Left ventricle myocardium inferior (tissue), 1 donor: ENCODE results near the gene IQCE. TPM values are rescaled to one million over a fixed set of nuclear protein-coding genes. Genes with fewer than 3 reads are reported as not detected.

Experiments used
- DNase-seq: peaks from one replicate; pipeline ENCODE4 v3.0.0-alpha.2; 2020
- H3K27ac ChIP-seq: fragments of 200-600 bp; replicated peaks from 2 replicates; pipeline ENCODE4 v1.8.0; 2021
- H3K27me3 ChIP-seq: fragments of 200-600 bp; 2 replicates; pipeline ENCODE4 v1.8.0; 2021; ENCODE audit warnings: low read depth
- H3K36me3 ChIP-seq: fragments of 200-600 bp; 2 replicates; pipeline ENCODE4 v1.8.0; 2021
- H3K4me1 ChIP-seq: fragments of 200-600 bp; 2 replicates; pipeline ENCODE4 v1.8.0; 2021
- H3K4me3 ChIP-seq: fragments of 200-600 bp; 2 replicates; pipeline ENCODE4 v1.8.0; 2021; ENCODE audit warnings: mild to moderate bottlenecking, moderate library complexity
- H3K9me3 ChIP-seq: fragments of 200-600 bp; replicated peaks from 2 replicates; pipeline ENCODE4 v1.8.0; 2021
- CTCF ChIP-seq: fragments of 200-600 bp; IDR thresholded peaks from 2 replicates; pipeline ENCODE4 v1.8.0; 2021; ENCODE audit warnings: antibody characterized with exemption, mild to moderate bottlenecking, borderline replicate concordance
- intact Hi-C: fragments of 100-400 bp; cut with micrococcal nuclease; formaldehyde crosslinking; loops from one replicate; pipeline ENCODE4 v1.11.0; 2022
- total RNA-seq: library from RNA; stranded (reverse); fragmentation: NEBNext Ultra II Directional; extraction: Animal tissue kit (Norgen Biotek cat#: 25700); gene quantifications from one replicate; pipeline ENCODE4 v1.2.1, GENCODE V29; 2021
- donor health status: DM: no; HTN: yes; CAD: no; lungs with severe emphysema.

Gene IQCE
- total RNA-seq, 1 donor from 2014 or later, result 11.5 TPM

GRCh38 chr7:2601907-2602306 lies 43.1 kb downstream of the IQCE start:
- peaks cover 49% of the 10 kb centered on the region for H3K36me3 ChIP-seq
- DNase-seq, result no peak
- peaks cover 29% of the 10 kb centered on the region for H3K4me1 ChIP-seq
- no peak overlapping the region for H3K27ac ChIP-seq
- TF ChIP-seq CTCF, result no peak
- H3K27me3 ChIP-seq, result no peaks in the 10 kb centered on the region
- no peak overlapping the region for H3K4me3 ChIP-seq
- H3K9me3 ChIP-seq, result no peaks in the 10 kb centered on the region
- intact Hi-C loops, result no loop called here

- no peaks in the 10 kb centered on the region for H3K27me3 ChIP-seq
- H3K36me3 ChIP-seq, result peaks cover 43% of the 10 kb centered on the region
- no peak for DNase-seq
- no peaks in the 10 kb centered on the region for H3K9me3 ChIP-seq
- H3K4me1 ChIP-seq, result peaks cover 34% of the 10 kb centered on the region
- H3K27ac ChIP-seq, result no peak overlapping the region
- no peak overlapping the region for H3K4me3 ChIP-seq
- intact Hi-C loops, result no loop called here
- TF ChIP-seq CTCF, result no peak
Observed at GRCh38 chr7:2602406-2603043, 43.7 kb downstream of the IQCE start.

- Histone ChIP-seq H3K9me3 (no peaks in the 10 kb centered on the region), H3K36me3 (peaks cover 35% of the 10 kb centered on the region), H3K4me3 (no peak overlapping the region), H3K27ac (no peak overlapping the region), H3K27me3 (no peaks in the 10 kb centered on the region), H3K4me1 (peaks cover 42% of the 10 kb centered on the region)
- DNase-seq, result no peak
- no peak for TF ChIP-seq CTCF
- intact Hi-C loops, result no loop called here
Observed at GRCh38 chr7:2603044-2603965, 44.5 kb downstream of the IQCE start.

- DNase-seq, result peak; percentile 72
- no peaks in the 10 kb centered on the region for H3K27me3 ChIP-seq
- TF ChIP-seq CTCF, result no peak
- no peak overlapping the region for H3K4me3 ChIP-seq
- H3K36me3 ChIP-seq, result peaks cover 22% of the 10 kb centered on the region
- intact Hi-C loops, result no loop called here
- H3K27ac ChIP-seq, result peak overlapping the region; percentile 64
- no peaks in the 10 kb centered on the region for H3K9me3 ChIP-seq
- peaks cover 50% of the 10 kb centered on the region for H3K4me1 ChIP-seq
Observed at GRCh38 chr7:2604608-2605174, 45.9 kb downstream of the IQCE start.

- peaks cover 50% of the 10 kb centered on the region for H3K4me1 ChIP-seq
- intact Hi-C loops, result no loop called here
- no peak overlapping the region for H3K4me3 ChIP-seq
- peak; percentile 16 for TF ChIP-seq CTCF
- peaks cover 13% of the 10 kb centered on the region for H3K36me3 ChIP-seq
- peak overlapping the region; percentile 85 for H3K27ac ChIP-seq
- no peaks in the 10 kb centered on the region for H3K9me3 ChIP-seq
- no peak for DNase-seq
- no peaks in the 10 kb centered on the region for H3K27me3 ChIP-seq
Observed at GRCh38 chr7:2605608-2606538, 47.1 kb downstream of the IQCE start.
